ENCODE results near the gene PIGH. TPM values are rescaled to one million over a fixed set of nuclear protein-coding genes. Genes with fewer than 3 reads are reported as not detected.

PIGH gene
- total RNA-seq, 4 donors from 2014 or later = 20.5 to 31.9 (median 27.7) TPM

GRCh38 chr14:67555518-67556090 lies 44.5 kb downstream of the PIGH start:
- H3K27ac ChIP-seq = no peak overlapping the region
- no peaks in the 10 kb centered on the region for H3K27me3 ChIP-seq
- H3K4me3 ChIP-seq = no peak overlapping the region
- no peaks in the 10 kb centered on the region for H3K36me3 ChIP-seq
- no peaks in the 10 kb centered on the region for H3K9me3 ChIP-seq
- TF ChIP-seq EP300 (IDR thresholded peaks at IDR 0.05) = no peak
- no peaks in the 10 kb centered on the region for H3K4me1 ChIP-seq
- 80 to 90% methylated on average over 1 to 2 of the region's 11 CpGs for WGBS, 2 donors (ENCODE audit: low coverage in 1 of 2)
- no peak for ATAC-seq

DNA sequence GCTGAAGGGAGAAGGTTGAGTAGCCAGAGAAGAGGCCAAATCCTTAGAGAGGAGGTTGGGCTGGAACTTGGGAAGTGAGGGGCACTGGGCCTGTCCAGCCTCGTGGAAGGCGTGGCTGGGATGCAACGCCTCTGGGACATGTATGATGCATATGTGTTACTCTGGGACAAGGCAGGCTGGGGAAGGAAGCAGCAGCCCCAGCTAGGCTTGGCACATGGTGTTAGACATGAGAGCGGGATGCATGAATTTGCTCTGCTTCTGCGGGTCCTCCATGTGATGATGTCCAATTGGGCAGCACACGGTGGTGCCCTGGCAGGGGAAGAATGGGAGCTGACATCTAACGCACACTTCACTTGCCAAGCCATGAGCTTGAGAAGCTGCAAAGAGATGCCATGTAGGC lies 45.7 kb downstream of the PIGH start:
- H3K36me3 ChIP-seq = no peaks in the 10 kb centered on the region
- H3K27me3 ChIP-seq = no peaks in the 10 kb centered on the region
- 88 to 92% methylated on average over 4 to 5 of the region's 7 CpGs for WGBS, 2 donors (ENCODE audit: low coverage in 1 of 2)
- ATAC-seq = no peak
- H3K4me3 ChIP-seq = no peak overlapping the region
- no peak overlapping the region for H3K27ac ChIP-seq
- TF ChIP-seq, protein P1, sequence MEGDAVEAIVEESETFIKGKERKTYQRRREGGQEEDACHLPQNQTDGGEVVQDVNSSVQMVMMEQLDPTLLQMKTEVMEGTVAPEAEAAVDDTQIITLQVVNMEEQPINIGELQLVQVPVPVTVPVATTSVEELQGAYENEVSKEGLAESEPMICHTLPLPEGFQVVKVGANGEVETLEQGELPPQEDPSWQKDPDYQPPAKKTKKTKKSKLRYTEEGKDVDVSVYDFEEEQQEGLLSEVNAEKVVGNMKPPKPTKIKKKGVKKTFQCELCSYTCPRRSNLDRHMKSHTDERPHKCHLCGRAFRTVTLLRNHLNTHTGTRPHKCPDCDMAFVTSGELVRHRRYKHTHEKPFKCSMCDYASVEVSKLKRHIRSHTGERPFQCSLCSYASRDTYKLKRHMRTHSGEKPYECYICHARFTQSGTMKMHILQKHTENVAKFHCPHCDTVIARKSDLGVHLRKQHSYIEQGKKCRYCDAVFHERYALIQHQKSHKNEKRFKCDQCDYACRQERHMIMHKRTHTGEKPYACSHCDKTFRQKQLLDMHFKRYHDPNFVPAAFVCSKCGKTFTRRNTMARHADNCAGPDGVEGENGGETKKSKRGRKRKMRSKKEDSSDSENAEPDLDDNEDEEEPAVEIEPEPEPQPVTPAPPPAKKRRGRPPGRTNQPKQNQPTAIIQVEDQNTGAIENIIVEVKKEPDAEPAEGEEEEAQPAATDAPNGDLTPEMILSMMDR (IDR thresholded peaks at IDR 0.05) = no peak
- TF ChIP-seq EP300 (IDR thresholded peaks at IDR 0.05) (no peak), POLR2AphosphoS5 (IDR thresholded peaks at IDR 0.05) (no peak), POLR2A (IDR thresholded peaks at IDR 0.05) (no peak)
- no peaks in the 10 kb centered on the region for H3K4me1 ChIP-seq
- no peaks in the 10 kb centered on the region for H3K9me3 ChIP-seq

DNA sequence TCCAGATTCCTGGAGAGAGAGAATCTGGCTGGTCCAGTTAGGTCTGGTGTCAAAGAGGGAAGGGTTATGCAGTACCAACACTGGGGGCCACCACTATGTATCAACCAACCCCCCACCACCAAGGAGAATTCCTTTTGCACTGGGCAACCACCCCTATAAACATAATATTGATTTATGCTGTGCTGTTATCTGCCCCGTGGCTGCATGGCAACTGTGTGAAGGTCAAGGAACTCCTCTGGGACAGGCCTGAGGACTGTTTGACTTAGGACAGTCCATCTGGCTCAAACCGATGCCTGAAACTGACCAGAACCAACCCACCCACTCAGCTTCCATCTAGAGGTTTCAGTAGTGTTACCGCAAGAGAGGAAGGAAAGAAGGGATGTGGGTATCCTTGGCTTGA lies 46.5 kb downstream of the PIGH start:
- H3K9me3 ChIP-seq = no peaks in the 10 kb centered on the region
- whole genome bisulfite sequencing, 2 donors (ENCODE audit: low coverage in 1 of 2) = 67% methylated on average over 3 of the region's 3 CpGs; no CpG with 5 or more reads in 1 of the 2 donors
- H3K4me3 ChIP-seq = no peak overlapping the region
- H3K27ac ChIP-seq = no peak overlapping the region
- no peaks in the 10 kb centered on the region for H3K27me3 ChIP-seq
- ATAC-seq = no peak
- TF ChIP-seq, protein P1 (IDR thresholded peaks at IDR 0.05) = no peak
- TF ChIP-seq EP300 (IDR thresholded peaks at IDR 0.05) (no peak), POLR2AphosphoS5 (IDR thresholded peaks at IDR 0.05) (no peak), POLR2A (IDR thresholded peaks at IDR 0.05) (no peak)
- no peaks in the 10 kb centered on the region for H3K4me1 ChIP-seq
- H3K36me3 ChIP-seq = no peaks in the 10 kb centered on the region

GRCh38 chr14:67551940-67552339 lies 48.1 kb downstream of the PIGH start:
- no peak for ATAC-seq
- 86% methylated on average over 2 of the region's 3 CpGs; no CpG with 5 or more reads in 1 of the 2 donors for WGBS, 2 donors (ENCODE audit: low coverage in 1 of 2)
- Histone ChIP-seq H3K4me3 (no peak overlapping the region), H3K9me3 (no peaks in the 10 kb centered on the region), H3K27ac (no peak overlapping the region), H3K36me3 (peaks cover 0 to 2% of the 10 kb centered on the region in 2 donors), H3K4me1 (no peaks in the 10 kb centered on the region), H3K27me3 (no peaks in the 10 kb centered on the region)
- TF ChIP-seq, protein P1 (IDR thresholded peaks at IDR 0.05) = no peak
- TF ChIP-seq EP300 (IDR thresholded peaks at IDR 0.05) (no peak), POLR2AphosphoS5 (IDR thresholded peaks at IDR 0.05) (no peak)

DNA sequence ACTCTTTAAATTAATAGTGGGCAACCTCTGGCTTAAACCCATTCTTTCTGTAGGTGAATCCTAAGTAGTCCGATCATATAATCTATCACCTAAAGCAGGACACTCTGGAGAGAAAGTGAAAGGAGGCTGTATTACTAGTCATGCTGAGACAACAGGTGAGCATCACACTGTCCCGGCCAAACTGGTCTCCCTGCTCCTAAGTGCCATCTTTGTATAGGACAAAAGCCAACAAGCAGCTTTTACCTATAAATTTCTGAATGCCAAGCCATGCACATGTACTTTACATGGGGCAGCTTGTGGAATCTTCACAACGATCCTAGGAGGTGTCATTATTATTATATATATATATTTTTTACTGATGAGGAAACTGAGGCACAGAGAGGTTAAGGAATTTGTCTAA lies 48.9 kb downstream of the PIGH start:
- TF ChIP-seq, protein P1 (IDR thresholded peaks at IDR 0.05) = no peak
- TF ChIP-seq POLR2A (IDR thresholded peaks at IDR 0.05) (no peak), EP300 (IDR thresholded peaks at IDR 0.05) (no peak), POLR2AphosphoS5 (IDR thresholded peaks at IDR 0.05) (no peak)
- Histone ChIP-seq H3K27me3 (no peaks in the 10 kb centered on the region), H3K4me1 (no peaks in the 10 kb centered on the region), H3K36me3 (peaks cover 0 to 6% of the 10 kb centered on the region in 2 donors), H3K27ac (no peak overlapping the region), H3K4me3 (no peak overlapping the region), H3K9me3 (no peaks in the 10 kb centered on the region)
- WGBS, 2 donors (ENCODE audit: low coverage in 1 of 2) = 94 to 100% methylated on average over 2 of the region's 3 CpGs
- no peak for ATAC-seq
